ENCODE results near the gene ZNF202. TPM values are rescaled to one million over a fixed set of nuclear protein-coding genes. Genes with fewer than 3 reads are reported as not detected.

Gene ZNF202
- total RNA-seq, 1 donor from 2014 or later: 11.3 TPM

DNA sequence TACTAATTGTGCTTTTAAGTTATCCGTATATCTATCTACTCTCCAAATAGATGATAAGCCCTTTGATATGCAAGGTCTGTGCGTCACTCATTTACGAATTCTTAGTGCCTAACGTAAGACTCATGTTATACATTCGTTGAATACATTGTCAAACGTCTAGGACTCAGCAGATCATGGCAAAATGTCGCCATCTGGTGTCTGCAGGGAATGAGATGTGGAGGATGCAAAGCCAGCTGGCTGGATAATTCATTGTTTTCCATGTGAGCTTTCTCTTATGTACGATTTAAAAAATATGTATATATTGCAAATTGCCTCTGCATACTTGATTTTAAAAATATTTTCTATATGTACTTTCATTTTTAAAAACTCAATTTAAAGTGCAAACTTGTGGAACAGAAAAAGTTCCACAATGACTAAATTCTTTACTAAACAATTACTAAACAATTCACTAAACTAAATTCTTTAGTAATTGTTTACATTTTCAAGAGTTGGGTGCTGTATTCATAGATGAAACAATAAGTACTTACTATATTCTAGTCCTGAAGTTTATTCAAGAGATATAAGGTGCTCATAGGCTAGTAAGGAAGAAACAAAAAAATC is 33.8 kb downstream of the ZNF202 start:
- H3K9me3 Mint-ChIP-seq (ENCODE audit: unreplicated experiment): no peaks in the 10 kb centered on the region
- H3K79me2 ChIP-seq (ENCODE audit: insufficient read depth, low read length): no peaks in the 10 kb centered on the region
- no peak overlapping the region for H3K4me3 ChIP-seq (ENCODE audit: insufficient read depth, low read depth, low read length)
- H3K9ac ChIP-seq (ENCODE audit: low read length): no peak overlapping the region
- H3K4me2 ChIP-seq (ENCODE audit: low read length): no peak overlapping the region
- FAIRE-seq (peak; percentile 68), DNase-seq (ENCODE audit: low read depth) (peak; percentile 43)
- H3K27ac Mint-ChIP-seq (ENCODE audit: unreplicated experiment): no peak overlapping the region
- no peak overlapping the region for H2AFZ ChIP-seq (ENCODE audit: low read depth, low read length)
- H3K36me3 Mint-ChIP-seq (ENCODE audit: low read depth, unreplicated experiment): no peaks in the 10 kb centered on the region
- H3K27me3 Mint-ChIP-seq (ENCODE audit: low read depth, unreplicated experiment): no peaks in the 10 kb centered on the region
- no peaks in the 10 kb centered on the region for H3K27me3 ChIP-seq (ENCODE audit: insufficient read depth, low read length)
- no peaks in the 10 kb centered on the region for H3K4me1 Mint-ChIP-seq (ENCODE audit: low read depth, unreplicated experiment)
- H3K27ac ChIP-seq (ENCODE audit: low read depth, low read length): no peak overlapping the region
- TF ChIP-seq EZH2 (IDR thresholded peaks at IDR 0.05; ENCODE audit: insufficient read depth, low read length): no peak
- TF ChIP-seq, protein P1, sequence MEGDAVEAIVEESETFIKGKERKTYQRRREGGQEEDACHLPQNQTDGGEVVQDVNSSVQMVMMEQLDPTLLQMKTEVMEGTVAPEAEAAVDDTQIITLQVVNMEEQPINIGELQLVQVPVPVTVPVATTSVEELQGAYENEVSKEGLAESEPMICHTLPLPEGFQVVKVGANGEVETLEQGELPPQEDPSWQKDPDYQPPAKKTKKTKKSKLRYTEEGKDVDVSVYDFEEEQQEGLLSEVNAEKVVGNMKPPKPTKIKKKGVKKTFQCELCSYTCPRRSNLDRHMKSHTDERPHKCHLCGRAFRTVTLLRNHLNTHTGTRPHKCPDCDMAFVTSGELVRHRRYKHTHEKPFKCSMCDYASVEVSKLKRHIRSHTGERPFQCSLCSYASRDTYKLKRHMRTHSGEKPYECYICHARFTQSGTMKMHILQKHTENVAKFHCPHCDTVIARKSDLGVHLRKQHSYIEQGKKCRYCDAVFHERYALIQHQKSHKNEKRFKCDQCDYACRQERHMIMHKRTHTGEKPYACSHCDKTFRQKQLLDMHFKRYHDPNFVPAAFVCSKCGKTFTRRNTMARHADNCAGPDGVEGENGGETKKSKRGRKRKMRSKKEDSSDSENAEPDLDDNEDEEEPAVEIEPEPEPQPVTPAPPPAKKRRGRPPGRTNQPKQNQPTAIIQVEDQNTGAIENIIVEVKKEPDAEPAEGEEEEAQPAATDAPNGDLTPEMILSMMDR (IDR thresholded peaks at IDR 0.05; ENCODE audit: insufficient read depth, low read depth, low read length): peak; percentile 91
- H3K4me3 Mint-ChIP-seq (ENCODE audit: unreplicated experiment): no peak overlapping the region
- H3K9me3 ChIP-seq (ENCODE audit: insufficient read depth, low read depth, low read length): no peaks in the 10 kb centered on the region
- H4K20me1 ChIP-seq (ENCODE audit: insufficient read depth, low read length): no peaks in the 10 kb centered on the region
- H3K36me3 ChIP-seq (ENCODE audit: insufficient read depth, low read length): no peaks in the 10 kb centered on the region
- H3K4me1 ChIP-seq (ENCODE audit: insufficient read depth, low read length): no peaks in the 10 kb centered on the region

- H4K20me1 ChIP-seq (ENCODE audit: insufficient read depth, low read length): no peaks in the 10 kb centered on the region
- H3K27ac ChIP-seq (ENCODE audit: low read depth, low read length): no peak overlapping the region
- FAIRE-seq: no peak
- H3K36me3 ChIP-seq (ENCODE audit: insufficient read depth, low read length): no peaks in the 10 kb centered on the region
- Mint-ChIP-seq H3K9me3 (ENCODE audit: unreplicated experiment) (no peaks in the 10 kb centered on the region), H3K27ac (ENCODE audit: unreplicated experiment) (no peak overlapping the region), H3K27me3 (ENCODE audit: low read depth, unreplicated experiment) (no peaks in the 10 kb centered on the region), H3K36me3 (ENCODE audit: low read depth, unreplicated experiment) (no peaks in the 10 kb centered on the region), H3K4me3 (ENCODE audit: unreplicated experiment) (no peak overlapping the region), H3K4me1 (ENCODE audit: low read depth, unreplicated experiment) (no peaks in the 10 kb centered on the region)
- no peaks in the 10 kb centered on the region for H3K9me3 ChIP-seq (ENCODE audit: insufficient read depth, low read depth, low read length)
- H3K27me3 ChIP-seq (ENCODE audit: insufficient read depth, low read length): no peaks in the 10 kb centered on the region
- H3K79me2 ChIP-seq (ENCODE audit: insufficient read depth, low read length): no peaks in the 10 kb centered on the region
- DNase-seq (ENCODE audit: low read depth): no peak
- no peak overlapping the region for H3K4me2 ChIP-seq (ENCODE audit: low read length)
- no peaks in the 10 kb centered on the region for H3K4me1 ChIP-seq (ENCODE audit: insufficient read depth, low read length)
- H3K4me3 ChIP-seq (ENCODE audit: insufficient read depth, low read depth, low read length): no peak overlapping the region
- no peak overlapping the region for H3K9ac ChIP-seq (ENCODE audit: low read length)
- TF ChIP-seq EZH2 (IDR thresholded peaks at IDR 0.05; ENCODE audit: insufficient read depth, low read length): no peak
- TF ChIP-seq, protein P1 (IDR thresholded peaks at IDR 0.05; ENCODE audit: insufficient read depth, low read depth, low read length): no peak
- H2AFZ ChIP-seq (ENCODE audit: low read depth, low read length): no peak overlapping the region
Measured at GRCh38 chr11:123707206-123707605, 34.3 kb downstream of the ZNF202 start.

DNA sequence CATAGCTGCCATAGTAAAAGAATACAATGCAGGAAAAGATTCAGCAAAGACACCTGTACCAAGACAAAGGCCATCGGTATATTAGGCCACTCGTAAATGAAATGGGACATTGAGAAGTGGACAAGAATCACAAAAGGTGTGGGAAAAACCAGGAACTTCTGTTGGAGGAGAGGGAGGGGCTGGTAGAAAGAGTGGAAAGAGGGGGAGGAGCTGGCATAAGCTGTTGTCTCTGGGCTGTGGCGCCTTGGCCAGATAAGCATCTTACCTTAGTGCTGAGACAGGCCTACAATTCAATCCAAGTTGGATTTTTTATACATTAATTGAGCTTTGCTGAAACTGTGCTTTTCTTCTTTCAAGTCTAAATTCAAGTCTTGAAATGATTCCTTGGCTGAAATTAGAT is 37.1 kb downstream of the ZNF202 start:
- no peaks in the 10 kb centered on the region for H4K20me1 ChIP-seq (ENCODE audit: insufficient read depth, low read length)
- H3K4me3 ChIP-seq (ENCODE audit: insufficient read depth, low read depth, low read length): no peak overlapping the region
- Mint-ChIP-seq H3K9me3 (ENCODE audit: unreplicated experiment) (no peaks in the 10 kb centered on the region), H3K27ac (ENCODE audit: unreplicated experiment) (no peak overlapping the region), H3K27me3 (ENCODE audit: low read depth, unreplicated experiment) (peaks cover 7% of the 10 kb centered on the region), H3K4me1 (ENCODE audit: low read depth, unreplicated experiment) (no peaks in the 10 kb centered on the region), H3K36me3 (ENCODE audit: low read depth, unreplicated experiment) (no peaks in the 10 kb centered on the region), H3K4me3 (ENCODE audit: unreplicated experiment) (no peak overlapping the region)
- no peak overlapping the region for H3K27ac ChIP-seq (ENCODE audit: low read depth, low read length)
- H3K79me2 ChIP-seq (ENCODE audit: insufficient read depth, low read length): no peaks in the 10 kb centered on the region
- H3K27me3 ChIP-seq (ENCODE audit: insufficient read depth, low read length): no peaks in the 10 kb centered on the region
- H3K9ac ChIP-seq (ENCODE audit: low read length): no peak overlapping the region
- no peak overlapping the region for H3K4me2 ChIP-seq (ENCODE audit: low read length)
- no peak overlapping the region for H2AFZ ChIP-seq (ENCODE audit: low read depth, low read length)
- no peak for DNase-seq (ENCODE audit: low read depth)
- TF ChIP-seq, protein P1 (IDR thresholded peaks at IDR 0.05; ENCODE audit: insufficient read depth, low read depth, low read length): no peak
- TF ChIP-seq EZH2 (IDR thresholded peaks at IDR 0.05; ENCODE audit: insufficient read depth, low read length): no peak
- H3K4me1 ChIP-seq (ENCODE audit: insufficient read depth, low read length): no peaks in the 10 kb centered on the region
- no peaks in the 10 kb centered on the region for H3K36me3 ChIP-seq (ENCODE audit: insufficient read depth, low read length)
- no peaks in the 10 kb centered on the region for H3K9me3 ChIP-seq (ENCODE audit: insufficient read depth, low read depth, low read length)
- FAIRE-seq: no peak
